GM12865 (cell line): Measurements from ENCODE around the gene PPP1R16B.

Experiments used
- DNase-seq: peaks from one replicate; pipeline ENCODE4 v3.0.0; 2010; ENCODE audit warnings: low read depth
- H3K4me3 ChIP-seq: 2 replicates; pipeline ENCODE4 v1.5.1; 2011; ENCODE audit warnings: mild to moderate bottlenecking, low read depth, low read length, control low read depth
- TF ChIP-seq, protein P1 (sequence below): IDR thresholded peaks from 2 replicates; pipeline ENCODE4 v1.5.1; 2011; ENCODE audit warnings: low read length, control low read depth, low read depth, inconsistent platforms; ENCODE audit not compliant: insufficient read depth; ENCODE audit errors: missing control alignments

Gene PPP1R16B

DNA sequence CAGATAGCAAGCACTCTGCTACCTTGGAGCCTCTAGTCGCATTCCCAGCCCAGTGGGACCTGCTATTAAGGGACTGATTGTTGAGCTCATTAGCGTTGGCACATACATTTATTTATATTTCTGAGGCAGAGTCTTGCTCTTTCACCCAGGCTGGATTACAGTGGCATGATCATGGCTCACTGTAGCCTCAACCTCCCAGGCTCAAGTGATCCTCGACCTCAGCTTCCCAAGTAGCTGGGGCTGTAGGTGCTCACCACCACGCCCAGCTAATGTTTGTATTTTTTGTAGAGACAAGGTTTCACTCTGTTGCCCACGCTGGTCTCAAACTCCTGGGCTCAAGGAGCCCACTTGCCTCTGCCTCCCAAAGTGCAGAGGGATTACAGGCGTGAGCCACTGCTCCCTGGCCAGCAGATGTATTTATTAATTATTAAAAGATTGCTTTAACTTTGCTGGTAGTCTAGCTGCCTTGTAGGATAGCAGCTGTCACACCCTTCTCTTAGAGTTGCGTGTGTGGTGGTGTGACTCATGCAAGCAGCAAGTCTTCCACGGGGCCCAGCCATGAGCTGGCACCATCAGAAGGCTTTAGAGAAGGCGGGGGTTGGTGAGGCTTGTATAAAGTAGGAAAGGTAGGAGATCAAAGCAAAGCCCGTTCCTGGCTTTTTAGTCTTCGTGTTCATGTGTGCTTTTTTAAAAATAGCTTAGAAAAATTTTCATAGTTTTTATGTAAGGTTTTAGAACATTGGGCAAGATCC, 40.8 kb upstream of the PPP1R16B start:
- DNase-seq = no peak
- TF ChIP-seq, protein P1, sequence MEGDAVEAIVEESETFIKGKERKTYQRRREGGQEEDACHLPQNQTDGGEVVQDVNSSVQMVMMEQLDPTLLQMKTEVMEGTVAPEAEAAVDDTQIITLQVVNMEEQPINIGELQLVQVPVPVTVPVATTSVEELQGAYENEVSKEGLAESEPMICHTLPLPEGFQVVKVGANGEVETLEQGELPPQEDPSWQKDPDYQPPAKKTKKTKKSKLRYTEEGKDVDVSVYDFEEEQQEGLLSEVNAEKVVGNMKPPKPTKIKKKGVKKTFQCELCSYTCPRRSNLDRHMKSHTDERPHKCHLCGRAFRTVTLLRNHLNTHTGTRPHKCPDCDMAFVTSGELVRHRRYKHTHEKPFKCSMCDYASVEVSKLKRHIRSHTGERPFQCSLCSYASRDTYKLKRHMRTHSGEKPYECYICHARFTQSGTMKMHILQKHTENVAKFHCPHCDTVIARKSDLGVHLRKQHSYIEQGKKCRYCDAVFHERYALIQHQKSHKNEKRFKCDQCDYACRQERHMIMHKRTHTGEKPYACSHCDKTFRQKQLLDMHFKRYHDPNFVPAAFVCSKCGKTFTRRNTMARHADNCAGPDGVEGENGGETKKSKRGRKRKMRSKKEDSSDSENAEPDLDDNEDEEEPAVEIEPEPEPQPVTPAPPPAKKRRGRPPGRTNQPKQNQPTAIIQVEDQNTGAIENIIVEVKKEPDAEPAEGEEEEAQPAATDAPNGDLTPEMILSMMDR = no peak
- H3K4me3 ChIP-seq = no peak overlapping the region

DNA sequence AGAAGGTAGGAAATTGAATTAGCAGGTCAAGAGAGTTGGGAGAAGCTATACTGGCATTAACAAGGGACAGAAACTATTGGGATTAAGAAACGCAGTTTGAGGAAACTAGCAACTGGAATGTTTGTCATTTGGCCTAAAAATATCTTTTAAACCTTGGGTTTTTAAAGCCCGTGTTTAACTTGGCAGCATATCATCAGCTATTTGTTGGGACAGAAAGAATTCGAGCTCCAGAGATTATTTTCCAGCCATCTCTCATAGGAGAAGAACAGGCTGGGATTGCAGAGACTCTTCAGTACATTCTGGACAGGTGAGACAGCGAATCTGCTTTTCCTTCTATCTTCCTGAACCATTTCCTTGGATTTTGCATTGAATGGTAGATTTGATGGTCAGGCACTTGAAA, 39.4 kb upstream of the PPP1R16B start:
- H3K4me3 ChIP-seq = no peak overlapping the region
- TF ChIP-seq, protein P1 = no peak
- DNase-seq = no peak

DNA sequence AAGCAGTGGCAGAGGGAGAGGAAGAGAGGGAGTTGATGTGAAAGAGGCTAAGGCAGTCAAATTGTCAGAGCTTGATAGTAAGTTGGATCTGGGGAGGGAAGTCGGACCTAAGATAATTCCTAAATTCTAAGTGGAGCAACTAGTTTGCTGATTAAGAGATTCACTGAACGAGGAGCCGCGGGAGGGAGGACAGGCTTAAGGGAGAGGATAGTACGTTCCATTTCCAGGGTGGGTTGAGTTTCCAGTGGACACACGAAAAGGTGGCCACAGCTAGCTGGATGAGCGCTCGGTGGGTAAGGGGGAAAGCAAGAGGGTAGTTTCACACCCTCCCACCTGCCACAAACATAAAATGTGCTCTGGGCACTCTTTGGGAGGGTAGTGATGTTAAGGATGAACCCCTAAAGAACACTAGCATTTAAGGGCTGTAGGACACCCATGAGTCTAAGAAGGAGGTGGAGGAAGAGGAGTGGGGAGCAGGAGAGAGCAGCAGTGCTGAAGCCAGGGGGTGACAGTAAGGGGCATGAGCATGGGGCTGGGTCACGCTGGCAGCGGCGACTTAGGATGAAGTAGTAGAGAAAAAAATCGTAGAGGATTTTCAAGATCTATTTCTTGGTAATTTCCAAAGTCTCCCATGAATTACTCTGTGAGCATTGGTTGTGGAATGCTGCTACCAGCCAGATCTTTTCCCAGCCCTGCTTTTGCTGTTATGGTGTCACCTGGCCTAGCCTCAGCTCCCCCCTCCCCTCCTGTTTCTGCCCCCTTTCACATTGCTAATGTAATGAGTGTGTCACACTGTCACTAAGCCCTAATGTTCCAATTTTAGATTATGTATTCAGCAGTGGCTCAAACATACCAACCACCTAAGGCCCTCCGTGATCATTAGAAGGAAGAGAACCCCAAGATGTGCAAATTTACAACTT, 35.9 kb upstream of the PPP1R16B start:
- TF ChIP-seq, protein P1 = no peak
- DNase-seq = no peak

DNA sequence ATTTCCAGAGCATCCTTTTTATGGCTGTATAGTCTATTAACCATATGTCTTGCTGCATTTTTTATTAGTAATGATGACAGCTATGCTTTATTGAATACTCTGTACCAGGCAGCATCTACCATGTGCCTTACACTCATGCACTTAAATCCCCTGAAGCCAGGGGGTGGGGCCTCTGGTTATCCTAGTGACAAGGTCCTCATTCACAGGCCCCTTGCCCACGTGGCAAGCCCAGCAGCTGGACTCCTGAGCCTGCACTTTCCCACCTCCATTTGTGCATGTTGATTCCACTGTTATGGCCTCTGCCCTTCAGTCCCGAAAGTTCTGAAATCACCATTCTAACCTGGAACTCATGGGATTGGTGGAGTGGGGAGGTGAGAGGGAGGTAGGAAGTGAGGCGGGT, 35.0 kb upstream of the PPP1R16B start:
- H3K4me3 ChIP-seq = no peak overlapping the region
- DNase-seq = no peak
- TF ChIP-seq, protein P1 = no peak

More for the DNA sequence above, 35.9 kb upstream of the PPP1R16B start:
- H3K4me3 ChIP-seq = no peak overlapping the region

DNA sequence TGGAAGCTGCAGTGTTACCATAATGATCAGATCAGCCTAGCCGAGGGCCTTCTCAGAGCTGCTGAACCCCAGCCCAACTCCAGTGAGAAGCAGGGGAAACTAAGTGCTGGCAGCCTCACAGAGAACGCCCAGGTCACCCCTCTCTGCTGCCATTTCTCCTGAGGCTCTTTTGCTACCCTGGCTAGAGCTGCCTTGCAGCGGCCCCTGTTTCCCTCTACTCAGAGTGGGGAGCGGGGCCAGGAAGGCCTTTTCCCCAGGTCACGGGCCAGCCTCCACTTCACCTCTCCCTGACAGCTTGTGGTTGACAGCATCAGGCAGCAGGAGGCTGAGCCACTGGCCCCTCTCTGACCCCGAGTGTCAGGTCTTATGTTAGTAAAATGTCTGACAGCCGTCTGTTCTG, 34.5 kb upstream of the PPP1R16B start:
- DNase-seq = no peak
- TF ChIP-seq, protein P1 = no peak
- no peak overlapping the region for H3K4me3 ChIP-seq

DNA sequence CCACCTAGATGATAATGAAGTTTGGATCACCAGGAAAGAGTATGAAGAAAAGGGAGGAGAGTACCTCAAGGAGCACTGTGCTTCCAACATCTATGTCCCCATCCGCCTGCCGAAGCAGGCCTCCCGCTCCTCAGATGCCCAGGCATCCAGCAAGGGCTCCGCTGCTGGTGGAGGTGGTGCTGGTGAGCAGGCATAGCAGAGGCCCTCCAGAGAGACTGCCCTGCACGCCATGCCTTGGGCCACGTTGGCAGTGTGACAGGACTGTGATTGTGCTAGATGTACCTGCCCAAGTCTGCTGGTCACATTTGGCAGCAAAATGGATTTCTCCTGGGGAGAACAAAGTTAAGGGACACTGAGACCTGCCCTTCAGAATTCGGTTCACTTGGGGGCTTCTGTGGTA, 33.9 kb upstream of the PPP1R16B start:
- H3K4me3 ChIP-seq = no peak overlapping the region
- TF ChIP-seq, protein P1 = no peak
- DNase-seq = no peak
